SK-N-SH treated with all-trans-retinoic acid at 6 μM for 48 hours (cell line): Measurements from ENCODE around the gene TNRC6B.

Experiments used
- ATAC-seq: fragments of 200-7000 bp; cut with Tn5 transposase; 3 replicates; pipeline ENCODE4 v1.9.1; 2020; ENCODE audit warnings: mild to moderate bottlenecking, moderate library complexity
- ARNTL ChIP-seq: fragments of 450-650 bp; formaldehyde crosslinking; IDR thresholded peaks from 2 replicates; pipeline ENCODE4 v1.5.0; 2020; ENCODE audit warnings: low read depth, mild to moderate bottlenecking, moderate library complexity, borderline replicate concordance
- BACH2 ChIP-seq: fragments of 250-450 bp; sonication (Bioruptor Pico); IDR thresholded peaks from 2 replicates; pipeline ENCODE4 v1.9.0; 2021; ENCODE audit warnings: mild to moderate bottlenecking, borderline replicate concordance
- CSDC2 ChIP-seq: fragments of 250-450 bp; sonication (Bioruptor Pico); IDR thresholded peaks from 2 replicates; pipeline ENCODE4 v1.5.0; 2020; ENCODE audit warnings: mild to moderate bottlenecking, moderate library complexity
- ESRRG ChIP-seq: fragments of 250-450 bp; sonication (Bioruptor Pico); IDR thresholded peaks from 2 replicates; pipeline ENCODE4 v1.6.1; 2021; ENCODE audit warnings: mild to moderate bottlenecking
- GLIS3 ChIP-seq: fragments of 250-450 bp; sonication (Bioruptor Pico); IDR thresholded peaks from 2 replicates; pipeline ENCODE4 v1.5.0; 2020; ENCODE audit warnings: mild to moderate bottlenecking, moderate library complexity
- ISL1 ChIP-seq: fragments of 250-450 bp; sonication (Bioruptor Pico); IDR thresholded peaks from 2 replicates; pipeline ENCODE4 v2.1.2; 2022; ENCODE audit warnings: mild to moderate bottlenecking, moderate library complexity
- OSR1 ChIP-seq: fragments of 250-450 bp; sonication (Bioruptor Pico); IDR thresholded peaks from 2 replicates; pipeline ENCODE4 v1.8.0; 2022; ENCODE audit warnings: moderate library complexity, mild to moderate bottlenecking, inconsistent platforms
- PPARA ChIP-seq: fragments of 250-450 bp; sonication (Bioruptor Pico); IDR thresholded peaks from 2 replicates; pipeline ENCODE4 v1.5.0; 2020; ENCODE audit warnings: mild to moderate bottlenecking, borderline replicate concordance
- RARB ChIP-seq: fragments of 250-450 bp; sonication (Bioruptor Pico); IDR thresholded peaks from 2 replicates; pipeline ENCODE4 v1.8.0; 2021; ENCODE audit warnings: mild to moderate bottlenecking, moderate library complexity
- SNAI2 ChIP-seq: fragments of 250-450 bp; sonication (Bioruptor Pico); IDR thresholded peaks from 2 replicates; pipeline ENCODE4 v1.5.0; 2020; ENCODE audit warnings: mild to moderate bottlenecking, moderate library complexity
- TCF4 ChIP-seq: fragments of 250-450 bp; sonication (Bioruptor Pico); IDR thresholded peaks from 2 replicates; pipeline ENCODE4 v1.8.0; 2021; ENCODE audit warnings: mild to moderate bottlenecking, moderate library complexity, borderline replicate concordance
- TOX ChIP-seq: fragments of 250-450 bp; sonication (Bioruptor Pico); IDR thresholded peaks from 2 replicates; pipeline ENCODE4 v1.8.0; 2021; ENCODE audit warnings: mild to moderate bottlenecking, moderate library complexity, borderline replicate concordance
- ZC3H10 ChIP-seq: fragments of 250-450 bp; sonication (Bioruptor Pico); IDR thresholded peaks from 2 replicates; pipeline ENCODE4 v1.5.1; 2021; ENCODE audit warnings: mild to moderate bottlenecking, moderate library complexity
- ZFP3 ChIP-seq: fragments of 250-450 bp; sonication (Bioruptor Pico); IDR thresholded peaks from 2 replicates; pipeline ENCODE4 v1.5.0; 2020; ENCODE audit warnings: mild to moderate bottlenecking, moderate library complexity
- ZFP30 ChIP-seq: fragments of 450-650 bp; formaldehyde crosslinking; IDR thresholded peaks from 2 replicates; pipeline ENCODE4 v1.5.0; 2022; ENCODE audit warnings: mild to moderate bottlenecking, moderate library complexity
- ZNF565 ChIP-seq: fragments of 450-650 bp; formaldehyde crosslinking; conservative IDR thresholded peaks from 2 replicates; pipeline ENCODE4 v1.5.0; 2020; ENCODE audit warnings: low read depth, mild to moderate bottlenecking, moderate library complexity
- TF ChIP-seq, protein P1 (sequence below): fragments of 250-450 bp; sonication (Bioruptor Pico); IDR thresholded peaks from 2 replicates; pipeline ENCODE4 v1.5.1; 2020; ENCODE audit warnings: low read depth, mild to moderate bottlenecking, moderate library complexity
- TF ChIP-seq, protein P2 (sequence below): fragments of 250-450 bp; sonication (Bioruptor Pico); IDR thresholded peaks from 2 replicates; pipeline ENCODE4 v1.5.1; 2021; ENCODE audit warnings: mild to moderate bottlenecking, moderate library complexity
- TF ChIP-seq, protein P3 (sequence below): fragments of 250-450 bp; sonication (Bioruptor Pico); IDR thresholded peaks from 2 replicates; pipeline ENCODE4 v1.8.0; 2021; ENCODE audit warnings: low read depth, mild to moderate bottlenecking, moderate library complexity, borderline replicate concordance
- TF ChIP-seq, protein P4 (sequence below): fragments of 250-450 bp; sonication (Bioruptor Pico); IDR thresholded peaks from 2 replicates; pipeline ENCODE4 v1.8.0; 2020; ENCODE audit warnings: mild to moderate bottlenecking, moderate library complexity, borderline replicate concordance

Gene TNRC6B

DNA sequence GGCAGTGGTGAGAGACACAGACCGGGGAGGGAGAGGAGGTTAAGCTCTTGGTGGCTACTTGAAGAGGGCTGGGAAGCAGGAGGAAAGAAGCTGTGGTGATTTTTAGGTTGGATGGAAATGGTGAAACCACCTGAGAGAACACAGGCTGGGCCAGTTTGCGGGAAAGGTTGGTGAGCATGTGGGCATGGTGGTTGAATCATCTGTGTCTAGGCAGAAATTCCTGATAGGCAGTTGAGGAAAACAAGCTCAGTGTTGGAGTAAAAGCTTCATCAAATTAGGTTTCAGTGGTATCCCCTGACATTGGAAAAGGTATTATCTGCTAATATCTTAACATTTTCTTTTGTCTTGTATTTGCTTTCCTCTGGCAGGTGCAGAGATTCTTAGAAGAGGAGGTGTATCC, 188.3 kb downstream of the TNRC6B start:
- TF ChIP-seq TCF4, result no peak
- no peak for TF ChIP-seq ARNTL
- no peak for TF ChIP-seq ESRRG
- no peak for TF ChIP-seq CSDC2 (CRISPR knock-in tag)
- no peak for TF ChIP-seq ZFP3 (CRISPR knock-in tag)
- TF ChIP-seq ZC3H10 (CRISPR knock-in tag), result no peak
- TF ChIP-seq, protein P1, sequence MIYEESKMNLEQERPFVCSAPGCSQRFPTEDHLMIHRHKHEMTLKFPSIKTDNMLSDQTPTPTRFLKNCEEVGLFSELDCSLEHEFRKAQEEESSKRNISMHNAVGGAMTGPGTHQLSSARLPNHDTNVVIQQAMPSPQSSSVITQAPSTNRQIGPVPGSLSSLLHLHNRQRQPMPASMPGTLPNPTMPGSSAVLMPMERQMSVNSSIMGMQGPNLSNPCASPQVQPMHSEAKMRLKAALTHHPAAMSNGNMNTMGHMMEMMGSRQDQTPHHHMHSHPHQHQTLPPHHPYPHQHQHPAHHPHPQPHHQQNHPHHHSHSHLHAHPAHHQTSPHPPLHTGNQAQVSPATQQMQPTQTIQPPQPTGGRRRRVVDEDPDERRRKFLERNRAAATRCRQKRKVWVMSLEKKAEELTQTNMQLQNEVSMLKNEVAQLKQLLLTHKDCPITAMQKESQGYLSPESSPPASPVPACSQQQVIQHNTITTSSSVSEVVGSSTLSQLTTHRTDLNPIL (CRISPR knock-in tag), result no peak
- TF ChIP-seq SNAI2 (CRISPR knock-in tag), result no peak
- no peak for TF ChIP-seq RARB (CRISPR knock-in tag)
- TF ChIP-seq ZFP30 (CRISPR knock-in tag), result no peak
- TF ChIP-seq, protein P2, sequence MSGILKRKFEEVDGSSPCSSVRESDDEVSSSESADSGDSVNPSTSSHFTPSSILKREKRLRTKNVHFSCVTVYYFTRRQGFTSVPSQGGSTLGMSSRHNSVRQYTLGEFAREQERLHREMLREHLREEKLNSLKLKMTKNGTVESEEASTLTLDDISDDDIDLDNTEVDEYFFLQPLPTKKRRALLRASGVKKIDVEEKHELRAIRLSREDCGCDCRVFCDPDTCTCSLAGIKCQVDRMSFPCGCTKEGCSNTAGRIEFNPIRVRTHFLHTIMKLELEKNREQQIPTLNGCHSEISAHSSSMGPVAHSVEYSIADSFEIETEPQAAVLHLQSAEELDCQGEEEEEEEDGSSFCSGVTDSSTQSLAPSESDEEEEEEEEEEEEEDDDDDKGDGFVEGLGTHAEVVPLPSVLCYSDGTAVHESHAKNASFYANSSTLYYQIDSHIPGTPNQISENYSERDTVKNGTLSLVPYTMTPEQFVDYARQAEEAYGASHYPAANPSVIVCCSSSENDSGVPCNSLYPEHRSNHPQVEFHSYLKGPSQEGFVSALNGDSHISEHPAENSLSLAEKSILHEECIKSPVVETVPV, result no peak
- ATAC-seq, result no peak

DNA sequence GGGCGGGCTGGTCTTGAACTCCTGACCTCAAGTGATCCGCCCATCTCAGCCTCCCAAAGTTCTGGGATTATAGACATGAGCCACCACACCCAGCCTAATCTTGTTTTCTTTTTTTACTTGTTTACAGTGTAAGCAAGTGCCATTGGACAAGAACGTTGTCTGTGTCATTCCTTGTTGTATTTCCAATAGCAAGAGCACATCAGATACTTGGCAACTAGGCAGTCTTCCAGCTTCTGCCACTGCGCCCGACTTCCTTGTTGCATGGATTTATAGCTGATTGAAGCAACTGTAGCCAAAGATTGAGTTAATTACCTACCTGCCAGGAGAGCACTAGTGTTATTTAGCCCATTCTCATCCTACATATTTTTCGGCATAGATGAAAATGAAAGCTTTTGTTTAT, 189.6 kb downstream of the TNRC6B start:
- TF ChIP-seq, protein P3, sequence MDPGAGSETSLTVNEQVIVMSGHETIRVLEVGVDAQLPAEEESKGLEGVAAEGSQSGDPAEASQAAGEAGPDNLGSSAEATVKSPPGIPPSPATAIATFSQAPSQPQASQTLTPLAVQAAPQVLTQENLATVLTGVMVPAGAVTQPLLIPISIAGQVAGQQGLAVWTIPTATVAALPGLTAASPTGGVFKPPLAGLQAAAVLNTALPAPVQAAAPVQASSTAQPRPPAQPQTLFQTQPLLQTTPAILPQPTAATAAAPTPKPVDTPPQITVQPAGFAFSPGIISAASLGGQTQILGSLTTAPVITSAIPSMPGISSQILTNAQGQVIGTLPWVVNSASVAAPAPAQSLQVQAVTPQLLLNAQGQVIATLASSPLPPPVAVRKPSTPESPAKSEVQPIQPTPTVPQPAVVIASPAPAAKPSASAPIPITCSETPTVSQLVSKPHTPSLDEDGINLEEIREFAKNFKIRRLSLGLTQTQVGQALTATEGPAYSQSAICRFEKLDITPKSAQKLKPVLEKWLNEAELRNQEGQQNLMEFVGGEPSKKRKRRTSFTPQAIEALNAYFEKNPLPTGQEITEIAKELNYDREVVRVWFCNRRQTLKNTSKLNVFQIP (CRISPR knock-in tag), result no peak
- TF ChIP-seq, protein P2, result no peak
- TF ChIP-seq ZFP30 (CRISPR knock-in tag) (no peak), OSR1 (CRISPR knock-in tag) (no peak), ZNF565 (CRISPR knock-in tag) (no peak), ISL1 (CRISPR knock-in tag) (no peak), PPARA (CRISPR knock-in tag) (no peak), TOX (CRISPR knock-in tag) (no peak), GLIS3 (CRISPR knock-in tag) (no peak), BACH2 (CRISPR knock-in tag) (no peak), TCF4 (no peak), ARNTL (no peak)
- TF ChIP-seq, protein P1 (CRISPR knock-in tag), result no peak
- TF ChIP-seq, protein P4, sequence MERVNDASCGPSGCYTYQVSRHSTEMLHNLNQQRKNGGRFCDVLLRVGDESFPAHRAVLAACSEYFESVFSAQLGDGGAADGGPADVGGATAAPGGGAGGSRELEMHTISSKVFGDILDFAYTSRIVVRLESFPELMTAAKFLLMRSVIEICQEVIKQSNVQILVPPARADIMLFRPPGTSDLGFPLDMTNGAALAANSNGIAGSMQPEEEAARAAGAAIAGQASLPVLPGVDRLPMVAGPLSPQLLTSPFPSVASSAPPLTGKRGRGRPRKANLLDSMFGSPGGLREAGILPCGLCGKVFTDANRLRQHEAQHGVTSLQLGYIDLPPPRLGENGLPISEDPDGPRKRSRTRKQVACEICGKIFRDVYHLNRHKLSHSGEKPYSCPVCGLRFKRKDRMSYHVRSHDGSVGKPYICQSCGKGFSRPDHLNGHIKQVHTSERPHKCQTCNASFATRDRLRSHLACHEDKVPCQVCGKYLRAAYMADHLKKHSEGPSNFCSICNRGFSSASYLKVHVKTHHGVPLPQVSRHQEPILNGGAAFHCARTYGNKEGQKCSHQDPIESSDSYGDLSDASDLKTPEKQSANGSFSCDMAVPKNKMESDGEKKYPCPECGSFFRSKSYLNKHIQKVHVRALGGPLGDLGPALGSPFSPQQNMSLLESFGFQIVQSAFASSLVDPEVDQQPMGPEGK (CRISPR knock-in tag), result no peak
- no peak for ATAC-seq

DNA sequence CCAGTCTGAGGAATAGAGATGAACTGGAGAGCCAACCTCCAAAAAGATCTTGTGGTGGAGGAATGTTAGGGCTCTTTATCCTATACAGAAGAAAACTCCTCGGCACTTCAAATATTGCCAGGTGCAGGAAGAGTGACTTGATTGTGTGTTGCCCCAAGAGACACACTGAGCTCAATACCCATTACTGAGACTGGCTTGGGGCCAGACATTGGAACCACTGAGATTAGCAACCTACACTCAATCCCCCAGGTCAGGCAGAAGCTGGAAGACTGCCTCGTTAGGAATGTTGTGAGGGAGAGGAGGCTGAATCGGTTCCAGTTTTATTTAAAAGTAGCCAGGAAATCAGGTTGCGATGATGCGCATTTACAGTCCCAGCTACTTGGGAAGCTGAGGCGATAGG, 190.3 kb downstream of the TNRC6B start:
- no peak for ATAC-seq
- no peak for TF ChIP-seq SNAI2 (CRISPR knock-in tag)
- TF ChIP-seq, protein P4 (CRISPR knock-in tag), result no peak
- no peak for TF ChIP-seq CSDC2 (CRISPR knock-in tag)
- TF ChIP-seq RARB (CRISPR knock-in tag), result no peak
- no peak for TF ChIP-seq ISL1 (CRISPR knock-in tag)
- no peak for TF ChIP-seq ARNTL
- TF ChIP-seq, protein P2, result no peak
- TF ChIP-seq, protein P1 (CRISPR knock-in tag), result no peak
- no peak for TF ChIP-seq OSR1 (CRISPR knock-in tag)
- TF ChIP-seq ZFP30 (CRISPR knock-in tag), result no peak
